Measurements from ENCODE around the gene DYRK1A. TPM values are rescaled to one million over a fixed set of nuclear protein-coding genes. Genes with fewer than 3 reads are reported as not detected.

The DYRK1A gene
- total and polyA plus RNA-seq, 3 experiments from 2014 or later, result 3.7 to 69.6 (median 66.1) TPM

- no peaks in the 10 kb centered on the region for H3K9me3 ChIP-seq (ENCODE audit: low read length)
- CTCF ChIA-PET, result interaction anchor here (2.7 kb wide), 1 partner anchor 7 kb away, joined by 10 read pairs; no protein-coding TSS in a partner anchor
- no peak overlapping the region for H3K4me3 Mint-ChIP-seq
- H3K27ac Mint-ChIP-seq, result no peak overlapping the region
- no peaks in the 10 kb centered on the region for H3K4me1 ChIP-seq (ENCODE audit: insufficient read depth, low read length)
- H3K4me1 Mint-ChIP-seq, result no peaks in the 10 kb centered on the region
- POLR2A ChIA-PET, result no interaction called here
- H3K36me3 Mint-ChIP-seq, result no peaks in the 10 kb centered on the region
- H3K27me3 Mint-ChIP-seq, result peaks cover 10 to 22% of the 10 kb centered on the region in 2 donors
- H3K36me3 ChIP-seq (ENCODE audit: insufficient read depth, low read length), result no peaks in the 10 kb centered on the region
- no peak overlapping the region for H3K4me3 ChIP-seq (ENCODE audit: low read length)
- no peak for DNase-seq
- H3K9me3 Mint-ChIP-seq, result no peaks in the 10 kb centered on the region
- no peak overlapping the region for H3K27ac ChIP-seq (ENCODE audit: low read depth, low read length)
- H3K27me3 ChIP-seq (ENCODE audit: insufficient read depth, low read length, poor library complexity, severe bottlenecking), result no peaks in the 10 kb centered on the region
Measured at GRCh38 chr21:37571442-37571841, 204.9 kb downstream of the DYRK1A start.

- H3K27me3 Mint-ChIP-seq, result peaks cover 22 to 28% of the 10 kb centered on the region in 2 donors
- Histone ChIP-seq H3K9me3 (ENCODE audit: low read length) (no peaks in the 10 kb centered on the region), H3K4me3 (ENCODE audit: low read length) (no peak overlapping the region), H3K27ac (ENCODE audit: low read depth, low read length) (no peak overlapping the region), H3K4me1 (ENCODE audit: insufficient read depth, low read length) (no peaks in the 10 kb centered on the region), H3K27me3 (ENCODE audit: insufficient read depth, low read length, poor library complexity, severe bottlenecking) (no peaks in the 10 kb centered on the region), H3K36me3 (ENCODE audit: insufficient read depth, low read length) (no peaks in the 10 kb centered on the region)
- no peaks in the 10 kb centered on the region for H3K4me1 Mint-ChIP-seq
- no peak overlapping the region for H3K4me3 Mint-ChIP-seq
- no peak for DNase-seq
- H3K36me3 Mint-ChIP-seq, result peaks cover 0 to 20% (median 0%) of the 10 kb centered on the region in 3 donors
- peaks cover 10 to 15% (median 13%) of the 10 kb centered on the region in 5 donors for H3K9me3 Mint-ChIP-seq
- no peak overlapping the region for H3K27ac Mint-ChIP-seq
- ChIA-PET CTCF (interaction anchor here (1.5 kb wide), 1 partner anchor 10 kb away, joined by 6 read pairs; no protein-coding TSS in a partner anchor), POLR2A (interaction anchor here (1.4 kb wide), 1 partner anchor 10 kb away, joined by 3 read pairs; no protein-coding TSS in a partner anchor)
Measured at GRCh38 chr21:37574316-37574715, 207.7 kb downstream of the DYRK1A start.

- Mint-ChIP-seq H3K4me1 (no peaks in the 10 kb centered on the region), H3K36me3 (peaks cover 0 to 21% (median 0%) of the 10 kb centered on the region in 3 donors), H3K27me3 (peaks cover 22 to 32% of the 10 kb centered on the region in 2 donors), H3K4me3 (no peak overlapping the region), H3K9me3 (peaks cover 10 to 20% (median 16%) of the 10 kb centered on the region in 5 donors), H3K27ac (no peak overlapping the region)
- Histone ChIP-seq H3K36me3 (ENCODE audit: insufficient read depth, low read length) (no peaks in the 10 kb centered on the region), H3K27me3 (ENCODE audit: insufficient read depth, low read length, poor library complexity, severe bottlenecking) (no peaks in the 10 kb centered on the region), H3K9me3 (ENCODE audit: low read length) (no peaks in the 10 kb centered on the region), H3K4me3 (ENCODE audit: low read length) (no peak overlapping the region), H3K4me1 (ENCODE audit: insufficient read depth, low read length) (no peaks in the 10 kb centered on the region), H3K27ac (ENCODE audit: low read depth, low read length) (no peak overlapping the region)
- CTCF ChIA-PET, result interaction anchor here (1.5 kb wide), 1 partner anchor 11 kb away, joined by 6 read pairs; no protein-coding TSS in a partner anchor
- DNase-seq, result no peak
- POLR2A ChIA-PET, result interaction anchor here (1.4 kb wide), 1 partner anchor 11 kb away, joined by 3 read pairs; no protein-coding TSS in a partner anchor
Measured at GRCh38 chr21:37574751-37575150, 208.2 kb downstream of the DYRK1A start.

GRCh38 chr21:37575580-37575979 lies 209.0 kb downstream of the DYRK1A start:
- Mint-ChIP-seq H3K4me3 (no peak overlapping the region), H3K27ac (no peak overlapping the region), H3K36me3 (peaks cover 0 to 27% (median 0%) of the 10 kb centered on the region in 3 donors), H3K27me3 (peaks cover 18 to 32% of the 10 kb centered on the region in 2 donors), H3K9me3 (peaks cover 10 to 21% (median 18%) of the 10 kb centered on the region in 5 donors), H3K4me1 (no peaks in the 10 kb centered on the region)
- POLR2A ChIA-PET, result interaction anchor here (1.4 kb wide), 1 partner anchor 11 kb away, joined by 3 read pairs; no protein-coding TSS in a partner anchor
- Histone ChIP-seq H3K4me1 (ENCODE audit: insufficient read depth, low read length) (no peaks in the 10 kb centered on the region), H3K36me3 (ENCODE audit: insufficient read depth, low read length) (no peaks in the 10 kb centered on the region), H3K9me3 (ENCODE audit: low read length) (no peaks in the 10 kb centered on the region), H3K27ac (ENCODE audit: low read depth, low read length) (no peak overlapping the region), H3K4me3 (ENCODE audit: low read length) (no peak overlapping the region), H3K27me3 (ENCODE audit: insufficient read depth, low read length, poor library complexity, severe bottlenecking) (no peaks in the 10 kb centered on the region)
- CTCF ChIA-PET, result interaction anchor here (1.5 kb wide), 1 partner anchor 12 kb away, joined by 6 read pairs; no protein-coding TSS in a partner anchor
- DNase-seq, result no peak

Other genes starting within 250 kb of the DYRK1A start
- 10 to 100 TPM; 59.1 to 62.7 TPM for gene VPS26C, start 99.4 kb upstream of the DYRK1A start, total RNA-seq
- 82.0 TPM for gene VPS26C, start 99.4 kb upstream of the DYRK1A start, polyA plus RNA-seq

All from CD8-positive, alpha-beta memory T cell (primary cell).